HG03135 (cell line): ENCODE results near the gene MYLK.
"Not testable (repeated sequence)": the region's sequence is repeated elsewhere in the genome, so short reads cannot be mapped to it uniquely, and the experiment has no call there.

Experiments
- ATAC-seq: cut with Tn5 transposase; IDR thresholded peaks from one replicate; pipeline ENCODE4 v1.9.1; 2021; ENCODE audit warnings: mild to moderate bottlenecking, moderate library complexity; ENCODE audit not compliant: unreplicated experiment

MYLK gene

DNA sequence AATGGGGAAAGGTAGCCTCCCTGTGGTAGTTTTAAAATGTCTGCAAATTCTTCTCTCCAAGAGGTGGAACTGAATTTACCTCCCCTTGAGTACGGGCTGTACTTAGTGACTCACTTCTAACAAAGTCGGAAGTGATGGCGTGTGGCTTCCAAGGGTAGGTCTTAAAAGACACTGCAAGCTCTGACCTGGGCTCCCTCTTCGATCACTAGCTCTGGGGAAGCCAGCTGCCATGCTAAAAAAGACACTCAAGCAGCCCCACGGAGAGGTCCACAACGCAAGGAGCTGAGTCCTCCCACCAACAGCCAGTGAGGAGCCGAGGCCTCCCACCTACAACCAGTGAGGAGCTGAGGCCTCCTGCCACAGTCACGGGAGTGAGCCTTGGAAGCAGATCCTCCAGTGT is 177.3 kb downstream of the MYLK start:
- no peak for ATAC-seq

DNA sequence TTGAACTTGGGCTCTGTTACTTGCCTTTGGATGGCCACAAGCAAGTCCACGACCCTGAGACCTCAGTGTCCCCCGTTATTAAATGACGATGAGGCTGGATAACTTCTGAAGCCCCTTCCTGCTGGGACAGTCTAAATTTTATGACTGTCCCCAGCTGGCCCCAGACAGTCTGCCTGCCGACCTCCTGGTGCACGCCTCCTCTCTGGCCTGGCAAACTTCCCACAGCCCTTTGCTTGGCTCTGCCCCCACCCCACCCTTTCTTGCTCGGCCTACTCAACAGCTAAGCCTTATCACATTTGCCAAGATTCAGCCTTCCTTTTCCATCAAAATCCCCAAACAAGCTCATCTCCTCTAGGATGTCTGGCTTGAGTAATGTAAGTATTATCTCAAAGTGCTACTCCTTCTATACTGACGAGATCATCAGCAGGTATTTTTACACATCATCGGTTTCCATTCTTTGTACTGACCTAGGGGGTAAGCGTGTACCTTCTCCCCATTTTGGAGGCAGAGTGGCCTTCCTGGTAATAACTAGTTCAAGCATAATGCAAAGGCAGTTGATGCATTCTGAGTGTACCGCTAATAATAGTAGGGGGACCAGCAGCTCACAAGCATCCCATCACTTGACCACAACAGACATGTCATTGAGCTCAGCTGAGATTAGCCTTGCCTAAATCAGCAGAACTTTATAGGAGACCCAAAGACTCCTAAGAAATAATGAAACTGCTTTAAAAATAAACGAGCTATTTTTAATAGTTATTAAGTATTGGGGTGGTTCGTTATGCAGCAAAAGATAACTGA is 178.4 kb downstream of the MYLK start:
- ATAC-seq = no peak

- ATAC-seq = not testable (repeated sequence)
Measured at GRCh38 chr3:123703663-123704062, 180.5 kb downstream of the MYLK start.

GRCh38 chr3:123702720-123703119 is 181.4 kb downstream of the MYLK start:
- ATAC-seq = no peak

- not testable (repeated sequence) for ATAC-seq
Measured at GRCh38 chr3:123702057-123702456, 182.1 kb downstream of the MYLK start.

DNA sequence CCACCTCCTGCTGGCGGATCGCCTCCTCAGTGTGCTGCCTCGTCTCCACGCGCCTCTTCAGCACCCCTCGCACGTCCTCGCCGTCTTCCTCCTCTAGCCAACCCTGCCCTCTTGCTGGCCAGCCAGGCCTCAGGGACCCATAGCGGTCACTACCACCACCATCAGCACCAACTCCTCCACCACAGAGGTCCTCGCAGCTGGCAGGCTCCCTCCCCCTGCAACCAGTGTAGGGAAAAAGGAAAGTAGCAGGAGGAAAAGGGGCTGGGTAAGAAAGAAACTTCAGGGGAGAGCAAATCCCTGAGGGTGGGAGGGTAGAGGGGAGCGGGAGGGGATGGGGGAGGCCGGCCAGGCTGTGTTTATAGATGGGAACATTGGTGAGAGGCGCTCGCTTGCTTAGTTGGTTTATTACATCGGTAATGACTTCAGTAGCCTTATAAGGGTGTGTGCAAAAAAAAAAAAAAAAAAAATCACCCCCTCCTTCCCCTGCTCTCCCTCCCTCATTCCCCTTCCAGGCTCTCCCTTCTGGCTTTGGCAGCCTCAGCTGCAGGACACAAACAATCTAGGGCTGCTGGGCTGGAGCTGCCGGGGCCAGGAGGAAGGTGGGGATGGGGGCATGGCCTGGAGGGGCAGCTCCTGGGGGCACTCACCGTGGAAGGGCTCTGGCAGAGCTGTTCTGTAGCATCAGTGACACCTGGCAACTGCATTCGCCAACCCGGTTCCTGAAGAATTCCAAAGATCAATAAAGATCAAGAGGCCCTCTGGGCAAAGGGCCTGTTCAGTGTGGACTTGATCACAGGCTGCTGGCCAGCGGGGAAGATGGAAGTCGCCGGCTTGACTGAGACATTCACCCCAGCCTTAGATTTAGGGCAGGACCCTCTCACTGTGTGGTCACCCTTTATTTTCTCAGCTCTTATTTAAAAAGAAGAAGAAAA is 183.1 kb downstream of the MYLK start:
- ATAC-seq = no peak

GRCh38 chr3:123698813-123699212 is 185.3 kb downstream of the MYLK start:
- no peak for ATAC-seq

- no peak for ATAC-seq
Measured at GRCh38 chr3:123696808-123697207, 187.3 kb downstream of the MYLK start.

- ATAC-seq = no peak
Measured at GRCh38 chr3:123695731-123696640, 188.1 kb downstream of the MYLK start.

DNA sequence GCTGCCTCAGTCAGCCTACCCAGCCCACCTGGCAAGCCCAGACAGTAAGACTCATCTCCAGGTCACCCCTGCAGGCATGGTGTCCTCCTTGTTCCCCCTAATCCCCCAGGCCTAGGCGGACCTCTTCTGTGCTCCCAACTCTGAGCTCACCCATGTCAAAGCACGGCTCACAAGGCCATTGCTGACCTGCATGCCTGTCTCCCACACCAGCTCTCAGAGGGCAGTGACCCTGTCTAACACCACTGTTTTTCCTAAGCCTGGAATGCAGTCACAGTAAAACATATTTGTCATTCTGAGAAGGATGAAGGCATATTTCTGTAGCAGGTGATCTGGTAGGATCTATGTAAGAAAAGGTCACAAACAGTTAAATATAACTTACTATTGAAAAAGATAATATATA is 189.0 kb downstream of the MYLK start:
- no peak for ATAC-seq

DNA sequence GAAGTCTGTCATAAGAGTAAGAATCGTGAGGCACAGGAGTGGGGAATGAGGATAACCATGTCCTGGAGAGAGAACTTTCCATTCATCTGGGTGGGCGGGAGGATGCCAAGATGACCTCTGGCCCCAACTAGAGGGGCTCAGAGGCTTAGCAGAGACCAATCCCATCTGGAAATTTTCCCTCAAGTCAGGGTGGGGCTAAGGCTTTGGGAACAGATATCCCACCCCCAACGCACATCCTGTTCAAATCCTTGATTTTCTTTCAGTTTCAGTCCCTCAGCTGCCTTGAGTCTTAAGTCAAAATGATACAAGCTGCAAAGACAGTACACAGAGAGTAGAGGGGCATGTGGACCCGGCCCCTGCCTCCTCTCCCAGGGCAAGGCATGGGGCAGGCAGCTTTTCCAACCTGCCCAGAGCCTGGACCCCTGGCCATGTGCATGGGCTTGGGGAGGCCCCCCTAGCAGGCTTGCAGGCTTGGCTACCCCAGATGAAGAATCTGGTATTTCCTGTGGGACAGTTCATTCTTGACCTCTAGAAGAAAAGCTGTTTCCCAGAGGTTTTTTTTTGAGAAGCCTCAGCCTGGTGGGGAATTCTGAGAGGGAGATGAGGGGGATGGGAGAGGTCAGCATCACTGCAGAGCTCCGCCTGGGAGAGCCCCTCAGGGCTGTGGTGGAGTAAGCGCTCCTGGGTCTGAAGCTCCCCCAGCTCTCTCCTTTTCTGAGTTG is 189.6 kb downstream of the MYLK start:
- ATAC-seq = no peak

GRCh38 chr3:123693584-123694190 is 190.4 kb downstream of the MYLK start:
- no peak for ATAC-seq

- ATAC-seq = no peak
Measured at GRCh38 chr3:123692671-123693070, 191.5 kb downstream of the MYLK start.

GRCh38 chr3:123692041-123692440 is 192.1 kb downstream of the MYLK start:
- ATAC-seq = no peak

DNA sequence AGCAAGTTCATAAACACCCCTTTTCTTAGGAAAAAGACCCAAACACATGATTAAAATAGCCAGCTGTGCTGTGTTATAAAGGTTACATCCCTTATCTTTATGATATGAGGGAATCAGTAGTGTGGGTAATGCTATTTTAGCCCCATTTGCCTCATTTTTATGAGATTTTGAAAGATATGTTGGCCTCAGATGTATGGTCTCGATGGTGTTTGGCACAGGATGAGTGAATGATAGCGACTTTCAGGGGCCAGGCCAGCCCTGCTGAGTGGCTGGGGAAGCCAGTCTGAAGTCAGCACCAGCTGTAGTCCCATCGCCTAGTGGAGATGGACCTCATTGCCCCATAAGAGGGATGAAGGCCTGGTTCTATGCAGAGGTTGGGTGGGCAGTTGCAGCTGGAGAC is 194.3 kb downstream of the MYLK start:
- ATAC-seq = no peak

- ATAC-seq = no peak
Measured at GRCh38 chr3:123688241-123688747, 195.8 kb downstream of the MYLK start.

- ATAC-seq = no peak
Measured at GRCh38 chr3:123687286-123687685, 196.8 kb downstream of the MYLK start.

DNA sequence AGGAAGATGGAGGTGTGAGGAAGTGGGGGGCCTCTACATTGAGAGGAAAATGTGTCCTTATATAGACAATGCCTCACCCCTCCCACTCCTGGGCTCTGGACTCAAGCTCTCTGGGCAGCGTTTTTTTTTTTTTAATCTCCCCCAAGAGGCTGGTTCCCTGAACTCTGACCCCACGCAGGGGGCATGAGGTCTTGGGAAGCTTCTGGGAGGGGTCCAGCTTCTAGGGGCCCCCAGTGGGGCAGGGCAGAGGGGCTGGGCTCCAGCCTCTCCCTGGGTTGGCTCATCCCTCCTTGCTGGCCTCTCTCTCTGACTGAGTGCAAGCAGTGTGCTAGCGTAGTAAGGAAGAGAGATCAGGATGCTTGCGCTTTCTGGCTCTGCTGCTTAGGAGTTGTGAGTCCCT is 197.9 kb downstream of the MYLK start:
- ATAC-seq = no peak

- no peak for ATAC-seq
Measured at GRCh38 chr3:123685780-123686179, 198.4 kb downstream of the MYLK start.

GRCh38 chr3:123684636-123685035 is 199.5 kb downstream of the MYLK start:
- ATAC-seq = no peak
